HepG2 (cell line): ENCODE data around the gene CEP78.

Source experiments
- CTCF ChIP-seq: sonication (generic); formaldehyde crosslinking; IDR thresholded peaks from 2 replicates; pipeline ENCODE4 v1.5.0; 2020; ENCODE audit warnings: mild to moderate bottlenecking, missing genetic modification reagents, moderate library complexity
- GATAD2A ChIP-seq: IDR thresholded peaks from 2 replicates; pipeline ENCODE4 v1.6.1; 2016
- IRF2 ChIP-seq: IDR thresholded peaks from 2 replicates; pipeline ENCODE4 v1.6.1; 2018; ENCODE audit warnings: missing genetic modification reagents, missing compliant biosample characterization
- MXD4 ChIP-seq: IDR thresholded peaks from 2 replicates; pipeline ENCODE4 v1.6.1; 2016; ENCODE audit warnings: mild to moderate bottlenecking, missing biosample characterization, missing genetic modification reagents
- NCOR1 ChIP-seq: fragments of 200-600 bp; sonication (generic); IDR thresholded peaks from 2 replicates; pipeline ENCODE4 v1.7.0; 2017; ENCODE audit warnings: antibody characterized with exemption, low read length, borderline replicate concordance
- SP4 ChIP-seq: sonication (generic); formaldehyde crosslinking; IDR thresholded peaks from 2 replicates; pipeline ENCODE4 v1.8.1; 2023; ENCODE audit warnings: mild to moderate bottlenecking, missing genetic modification reagents
- ZBTB8A ChIP-seq: sonication (generic); formaldehyde crosslinking; IDR thresholded peaks from 2 replicates; pipeline ENCODE4 v1.4.0; 2020; ENCODE audit warnings: mild to moderate bottlenecking, low read depth, missing genetic modification reagents, borderline replicate concordance

DNA sequence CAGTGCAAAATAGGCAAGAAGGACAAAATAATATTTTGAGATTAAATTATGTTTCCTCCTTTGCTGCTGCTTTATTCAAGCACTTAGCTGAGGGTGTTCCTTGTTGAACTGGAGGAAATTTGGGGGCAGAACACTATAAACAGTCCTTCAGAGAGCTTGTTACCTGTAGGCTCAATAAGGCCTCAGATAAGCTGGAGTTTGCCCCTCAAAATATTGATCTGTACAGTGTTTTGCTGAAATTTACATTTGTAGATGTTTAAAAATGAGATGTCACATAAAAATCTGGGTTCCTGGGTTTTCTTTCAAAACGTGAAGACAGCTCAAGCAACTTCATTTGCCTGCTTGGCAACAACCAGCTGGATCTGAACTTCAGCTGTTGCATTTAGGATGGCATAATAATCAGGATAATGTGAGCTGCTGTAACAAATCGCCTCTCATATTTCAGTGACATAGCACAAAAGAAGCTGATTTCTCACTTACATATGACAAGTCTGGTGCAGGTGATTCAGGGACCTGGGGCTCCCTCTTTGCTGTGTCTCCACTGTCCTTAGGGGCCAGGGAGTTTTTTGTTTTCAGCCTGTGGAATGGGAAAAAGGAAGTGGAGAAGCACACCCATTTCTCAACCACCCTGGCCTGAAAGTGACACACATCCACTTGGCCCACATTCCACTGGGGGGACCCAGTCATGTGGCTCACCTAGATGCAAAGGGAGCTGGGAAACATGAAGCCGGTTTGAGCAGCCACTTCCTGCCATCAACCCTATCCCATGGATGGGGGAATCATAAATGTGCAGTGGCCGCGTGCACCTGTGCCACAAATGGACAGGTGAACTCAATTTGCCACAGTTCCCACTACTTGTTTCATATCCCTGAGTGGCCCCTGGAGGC lies 58.7 kb downstream of the CEP78 start:
- TF ChIP-seq IRF2 (CRISPR knock-in tag) (no peak), CTCF (CRISPR knock-in tag) (no peak), SP4 (CRISPR knock-in tag) (no peak), ZBTB8A (CRISPR knock-in tag) (no peak), GATAD2A (peak; percentile 30), MXD4 (CRISPR knock-in tag) (no peak), NCOR1 (no peak)
